Breast epithelium (tissue), 3 donors: ENCODE results near the gene P2RX1.

Source experiments
- POLR2A ChIP-seq: fragments of 450-650 bp; IDR thresholded peaks from one replicate; pipeline ENCODE4 v1.6.1; 2016; ENCODE audit warnings: antibody characterized with exemption, mild to moderate bottlenecking, moderate library complexity
- POLR2AphosphoS5 ChIP-seq, 3 donors: sonication (generic); formaldehyde crosslinking; IDR thresholded peaks; one replicate each; pipeline ENCODE4 v1.6.1; 2017; ENCODE audit warnings: antibody characterized with exemption in 3 of 3

DNA sequence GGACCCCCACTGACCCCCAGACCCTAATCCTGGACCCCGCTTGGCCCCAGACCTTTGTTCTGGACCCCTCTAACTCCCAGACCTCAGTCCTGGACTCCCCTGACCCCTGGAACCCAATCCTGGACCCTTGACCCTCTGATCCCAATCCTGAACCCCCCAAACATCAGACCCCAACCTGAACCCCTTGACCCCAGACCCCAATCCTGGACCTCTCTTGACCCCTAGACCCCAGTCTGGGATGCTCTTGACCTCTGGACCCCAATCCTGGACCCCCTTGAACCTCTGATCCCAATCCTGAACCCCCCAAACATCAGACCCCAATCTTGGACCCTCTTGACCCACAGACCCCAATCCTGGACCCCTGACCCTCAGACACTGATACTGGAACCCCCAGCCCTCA is 13.5 kb upstream of the P2RX1 start:
- TF ChIP-seq POLR2A, result no peak
- TF ChIP-seq POLR2AphosphoS5 (IDR thresholded peaks at IDR 0.05), result no peak
